IMR-90 (cell line): ENCODE measurements around the gene SPACA6. TPM values are rescaled to one million over a fixed set of nuclear protein-coding genes. Genes with fewer than 3 reads are reported as not detected.
"Not testable (repeated sequence)": the region's sequence is repeated elsewhere in the genome, so short reads cannot be mapped to it uniquely, and the experiment has no call there.

Experiments
- ATAC-seq: fragments of 200-7000 bp; cut with Tn5 transposase; 2 replicates; pipeline ENCODE4 v1.9.1; 2020; ENCODE audit warnings: low read depth, mild to moderate bottlenecking, moderate library complexity
- BruUV-seq: library from RNA; stranded (reverse); fragments of 400-500 nt; replicated peaks from 2 replicates; lab custom pipeline; 2021; lab: Mats Ljungman, UMichigan
- CTCF ChIA-PET: fragments of 300-600 bp; formaldehyde crosslinking; extraction: SDS; loops from one replicate; lab custom pipeline; 2021; ENCODE audit warnings: antibody characterized with exemption; lab: Yijun Ruan, JAX
- POLR2A ChIA-PET: fragments of 300-600 bp; sonication (Branson Sonifier 250); formaldehyde crosslinking; loops from one replicate; lab custom pipeline; 2022; ENCODE audit warnings: antibody characterized with exemption; ENCODE audit not compliant: unreplicated experiment; lab: Charles Lee
- DNase-seq: peaks from one replicate; pipeline ENCODE4 v3.0.0; 2013
- H2AFZ ChIP-seq: replicated peaks from 2 replicates; pipeline ENCODE3; 2013; ENCODE audit warnings: low read length, mild to moderate bottlenecking; ENCODE audit not compliant: poor library complexity
- H2AK5ac ChIP-seq: 2 replicates; pipeline ENCODE4 v1.6.1; 2013; ENCODE audit warnings: low read depth, low read length, inconsistent platforms
- H2AK9ac ChIP-seq: replicated peaks from 2 replicates; pipeline ENCODE3; 2013; ENCODE audit warnings: mild to moderate bottlenecking, low read depth, low read length, moderate library complexity; ENCODE audit not compliant: poor library complexity
- H2BK120ac ChIP-seq: 2 replicates; pipeline ENCODE4 v1.6.1; 2013; ENCODE audit warnings: low read depth, low read length, inconsistent platforms
- H2BK15ac ChIP-seq: 3 replicates; pipeline ENCODE4 v1.6.1; 2013; ENCODE audit warnings: low read depth, low read length, inconsistent platforms
- H2BK20ac ChIP-seq: 2 replicates; pipeline ENCODE4 v1.6.1; 2013; ENCODE audit warnings: low read depth, mild to moderate bottlenecking, inconsistent platforms, low read length, moderate library complexity
- H2BK5ac ChIP-seq: 2 replicates; pipeline ENCODE4 v1.6.1; 2013; ENCODE audit warnings: mild to moderate bottlenecking, low read depth, low read length, inconsistent platforms; ENCODE audit not compliant: poor library complexity, severe bottlenecking
- H3K14ac ChIP-seq: replicated peaks from 2 replicates; pipeline ENCODE4 v1.6.1; 2013; ENCODE audit warnings: low read depth, low read length, inconsistent platforms
- H3K18ac ChIP-seq: 2 replicates; pipeline ENCODE4 v1.6.1; 2013; ENCODE audit warnings: low read depth, low read length, control low read depth
- H3K23ac ChIP-seq: 2 replicates; pipeline ENCODE4 v1.6.1; 2013; ENCODE audit warnings: low read depth, low read length, inconsistent platforms
- H3K27ac ChIP-seq: 2 replicates; pipeline ENCODE4 v1.5.1; 2013; ENCODE audit warnings: mild to moderate bottlenecking, control low read depth, low read length; ENCODE audit not compliant: insufficient read depth
- H3K27me3 ChIP-seq: 2 replicates; pipeline ENCODE4 v1.6.1; 2013; ENCODE audit warnings: low read length; ENCODE audit not compliant: control insufficient read depth, insufficient read depth
- H3K36me3 ChIP-seq: 2 replicates; pipeline ENCODE4 v1.6.1; 2013; ENCODE audit warnings: low read length, mixed read lengths; ENCODE audit not compliant: control insufficient read depth, insufficient read depth
- H3K4ac ChIP-seq: 2 replicates; pipeline ENCODE4 v1.6.1; 2013; ENCODE audit warnings: low read depth, low read length, inconsistent platforms
- H3K4me1 ChIP-seq: 2 replicates; pipeline ENCODE4 v1.6.1; 2013; ENCODE audit warnings: low read length, mixed read lengths; ENCODE audit not compliant: control insufficient read depth, insufficient read depth
- H3K4me2 ChIP-seq: 2 replicates; pipeline ENCODE4 v1.6.1; 2013; ENCODE audit warnings: low read depth, mild to moderate bottlenecking, control low read depth, low read length, moderate library complexity
- H3K4me3 ChIP-seq: 2 replicates; pipeline ENCODE4 v1.5.1; 2013; ENCODE audit warnings: low read depth, mild to moderate bottlenecking, control low read depth, low read length, moderate library complexity; ENCODE audit not compliant: insufficient read depth
- H3K56ac ChIP-seq: 2 replicates; pipeline ENCODE4 v1.6.1; 2013; ENCODE audit warnings: low read length, inconsistent platforms; ENCODE audit not compliant: insufficient read depth; ENCODE audit errors: extremely low read depth
- H3K79me1 ChIP-seq, 2 experiments: 2 replicates each; pipeline ENCODE4 v1.6.1; 2013; ENCODE audit warnings: low read length in 2 of 2, inconsistent platforms in 1 of 2, low read depth in 1 of 2
- H3K9ac ChIP-seq: 2 replicates; pipeline ENCODE4 v1.6.1; 2013; ENCODE audit warnings: low read depth, low read length, control low read depth
- H3K9me1 ChIP-seq: 2 replicates; pipeline ENCODE4 v1.6.1; 2013; ENCODE audit warnings: low read length, inconsistent platforms; ENCODE audit not compliant: insufficient read depth
- H3K9me3 ChIP-seq: 2 replicates; pipeline ENCODE4 v1.6.1; 2013; ENCODE audit warnings: low read length; ENCODE audit not compliant: control insufficient read depth, insufficient read depth
- H4K20me1 ChIP-seq: 2 replicates; pipeline ENCODE4 v1.6.1; 2013; ENCODE audit warnings: low read length, inconsistent platforms; ENCODE audit not compliant: insufficient read depth
- H4K5ac ChIP-seq: 2 replicates; pipeline ENCODE4 v1.6.1; 2013; ENCODE audit warnings: mild to moderate bottlenecking, low read depth, low read length, control low read depth
- H4K8ac ChIP-seq, 2 experiments: 2 replicates each; pipeline ENCODE4 v1.6.1; 2013; ENCODE audit warnings: low read depth in 2 of 2, low read length in 2 of 2, control low read depth in 1 of 2, inconsistent platforms in 1 of 2
- H4K91ac ChIP-seq: 2 replicates; pipeline ENCODE4 v1.6.1; 2013; ENCODE audit warnings: low read depth, low read length, inconsistent platforms; ENCODE audit not compliant: insufficient read depth
- WGBS, 2 experiments: methylation state at CpG; one replicate each; pipeline versions ENCODE4 v1.1.5 to v1.1.7; 2013; ENCODE audit warnings: missing lambda C conversion rate in 2 of 2; ENCODE audit not compliant: insufficient read length in 1 of 2; ENCODE audit errors: extremely low coverage in 2 of 2; 5-methylcytosine and 5-hydroxymethylcytosine counted together
- dilution Hi-C: fragments of 300-500 bp; cut with HindIII; formaldehyde crosslinking; loops from one replicate; pipeline ENCODE4 v1.14.3; 2018; ENCODE audit warnings: low sequenced_read_pairs; ENCODE audit not compliant: unreplicated experiment
- in situ Hi-C: fragments of 300-500 bp; cut with MboI; formaldehyde crosslinking; loops from 3 replicates; pipeline ENCODE4 v1.14.3; 2019; ENCODE audit warnings: low sequenced_read_pairs, inconsistent platforms, mixed read lengths
- intact Hi-C: fragments of 100-400 bp; cut with micrococcal nuclease; formaldehyde crosslinking; loops from 2 replicates; pipeline ENCODE4 v1.10.0; 2022
- polyA plus RNA-seq, 3 experiments: library from polyadenylated mRNA; depleted of rRNA; stranded (reverse); fragments of >200 nt; gene quantifications; 2 replicates each; pipeline ENCODE4 v1.2.3, GENCODE V29; 2012; ENCODE audit warnings: low replicate concordance in 1 of 3
- total RNA-seq: library from RNA; depleted of rRNA; stranded (reverse); fragments of >200 nt; gene quantifications from 2 replicates; pipeline ENCODE4 v1.2.3, GENCODE V29; 2012

SPACA6 gene
- total and polyA plus RNA-seq, 2 of the 4 experiments (the other 2 are of a cell fraction), result 1.3 to 13.6 TPM

GRCh38 chr19:51646730-51647129 is 46.4 kb upstream of the SPACA6 start, which contains the start of gene SIGLEC14:
TSS of gene SIGLEC14 (minus strand) at chr19:51646825. CDS start at chr19:51646759, 66 bp downstream.
- BruUV-seq, H3K4me3 ChIP-seq, CTCF ChIA-PET, H4K5ac ChIP-seq, H4K91ac ChIP-seq, H2BK15ac ChIP-seq, H3K14ac ChIP-seq, H3K4ac ChIP-seq, H2BK5ac ChIP-seq, POLR2A ChIA-PET, H3K9me3 ChIP-seq, H2AK9ac ChIP-seq, H3K9me1 ChIP-seq, H3K27ac ChIP-seq, H4K20me1 ChIP-seq, H2BK20ac ChIP-seq, H3K36me3 ChIP-seq, H3K4me1 ChIP-seq, H3K23ac ChIP-seq, ATAC-seq, H3K56ac ChIP-seq, H2AFZ ChIP-seq, intact Hi-C loops, H3K79me1 ChIP-seq, H3K18ac ChIP-seq, H2BK120ac ChIP-seq, dilution Hi-C loops, H2AK5ac ChIP-seq, H3K9ac ChIP-seq, DNase-seq, H3K4me2 ChIP-seq, H3K27me3 ChIP-seq, in situ Hi-C loops, H4K8ac ChIP-seq: not testable (repeated sequence)
- no CpG with 5 or more reads among the region's 10 CpGs for WGBS, 2 experiments
